ENCODE results near the gene KCNQ1.

KCNQ1 gene

DNA sequence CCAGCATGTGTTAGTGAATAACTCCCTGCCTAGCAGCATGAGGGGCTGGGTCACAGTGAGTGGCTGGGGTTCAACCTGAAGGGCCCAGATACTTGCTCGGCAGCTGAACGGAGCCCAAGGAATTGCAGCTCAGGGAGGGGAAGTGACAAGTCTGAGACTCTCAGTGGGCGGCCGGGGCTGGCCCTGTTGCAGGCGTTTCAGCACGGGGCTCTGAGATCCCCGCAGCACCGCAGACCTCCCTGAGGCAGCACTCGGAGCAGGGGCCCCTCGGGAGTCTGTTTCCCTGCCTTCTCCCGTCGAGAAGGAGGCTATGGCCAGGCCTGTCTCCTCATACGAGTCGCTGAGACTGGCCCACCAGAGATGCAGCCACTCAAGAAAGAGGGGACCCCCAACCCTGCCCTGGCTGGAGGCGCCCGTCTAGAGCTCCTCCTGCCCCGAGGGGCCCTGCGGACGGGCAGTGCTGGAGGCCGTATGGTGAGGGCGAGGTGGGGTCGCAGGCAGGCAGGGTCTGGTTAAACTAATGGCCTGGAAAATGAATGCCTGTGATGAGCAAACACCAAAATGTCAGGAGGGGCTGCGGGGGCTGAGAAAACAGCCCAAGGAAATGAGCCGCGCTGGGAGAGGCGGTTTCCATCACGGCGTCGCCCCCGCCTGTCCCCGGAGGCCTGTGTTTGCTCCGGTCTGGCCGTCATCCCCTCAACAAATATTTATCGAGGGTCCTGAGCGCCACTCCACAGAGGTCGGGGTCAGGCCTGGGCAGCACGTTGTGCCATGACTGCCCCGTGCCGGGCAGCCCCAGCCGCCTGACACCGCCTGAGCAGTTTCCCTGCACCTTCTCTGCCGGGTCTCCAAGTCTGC is 35.0 kb upstream of the KCNQ1 start:
- H3K4me3 ChIP-seq = 0 out of 2 replicates have a peak overlapping the region, but pooled peaks have one; percentile 17
- H3K9me3 ChIP-seq = no peaks in the 10 kb centered on the region
- H3K27ac ChIP-seq = peak overlapping the region; percentile 52
- peaks cover 26% of the 10 kb centered on the region for H3K27me3 ChIP-seq
- no peak for TF ChIP-seq Cebpa-rat (IDR thresholded peaks at IDR 0.05)
- peak overlapping the region; percentile 32; the same call in 1 of the 2 replicates for H3K9ac ChIP-seq
- peak overlapping the region; percentile 91 for H3K4me2 ChIP-seq
- H3K4me1 ChIP-seq = peaks cover 37% of the 10 kb centered on the region
- H4K20me1 ChIP-seq = no peaks in the 10 kb centered on the region
- H3K36me3 ChIP-seq = peaks cover 3% of the 10 kb centered on the region; the same call in 1 of the 2 replicates

- no peak overlapping the region for H3K9ac ChIP-seq
- no peak for TF ChIP-seq Cebpa-rat (IDR thresholded peaks at IDR 0.05)
- no peaks in the 10 kb centered on the region for H3K36me3 ChIP-seq
- H3K4me2 ChIP-seq = peak overlapping the region; percentile 91
- no peak overlapping the region for H3K4me3 ChIP-seq
- H3K27ac ChIP-seq = no peak overlapping the region; the same call in 1 of the 2 replicates
- H3K4me1 ChIP-seq = peaks cover 37% of the 10 kb centered on the region
- no peaks in the 10 kb centered on the region for H3K9me3 ChIP-seq
- H4K20me1 ChIP-seq = no peaks in the 10 kb centered on the region
- peaks cover 26% of the 10 kb centered on the region for H3K27me3 ChIP-seq
Observed at GRCh38 chr11:2410616-2411015, 34.2 kb upstream of the KCNQ1 start.

- Histone ChIP-seq H3K27me3 (peaks cover 26% of the 10 kb centered on the region), H3K9me3 (no peaks in the 10 kb centered on the region), H3K27ac (no peak overlapping the region), H4K20me1 (no peaks in the 10 kb centered on the region), H3K4me2 (no peak overlapping the region), H3K4me3 (no peak overlapping the region), H3K9ac (no peak overlapping the region), H3K36me3 (no peaks in the 10 kb centered on the region), H3K4me1 (peaks cover 46% of the 10 kb centered on the region)
- no peak for TF ChIP-seq Cebpa-rat (IDR thresholded peaks at IDR 0.05)
Observed at GRCh38 chr11:2411446-2412305, 33.1 kb upstream of the KCNQ1 start.

DNA sequence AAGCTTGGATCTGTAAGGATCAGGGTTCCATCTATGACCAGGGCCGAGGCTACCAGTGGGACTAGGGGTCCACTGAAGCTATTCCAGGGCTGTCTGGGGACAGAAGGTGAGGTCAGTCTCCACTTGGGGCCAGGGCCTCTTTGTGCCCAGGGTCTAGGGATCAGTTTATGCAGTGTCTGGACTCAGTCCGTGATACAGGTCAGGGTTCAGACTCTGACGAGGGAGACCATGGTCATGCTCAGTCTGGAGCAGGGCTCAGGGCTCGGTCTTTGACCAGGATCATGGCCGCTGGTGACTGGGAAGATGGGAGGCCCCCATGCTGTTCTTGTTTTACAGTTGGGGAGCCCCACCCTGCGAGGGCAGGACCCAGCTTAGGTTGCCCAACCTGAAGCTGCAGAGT is 32.5 kb upstream of the KCNQ1 start:
- Histone ChIP-seq H3K9me3 (no peaks in the 10 kb centered on the region), H3K4me1 (peaks cover 52% of the 10 kb centered on the region), H3K4me2 (no peak overlapping the region), H4K20me1 (no peaks in the 10 kb centered on the region), H3K9ac (no peak overlapping the region), H3K27ac (no peak overlapping the region), H3K4me3 (no peak overlapping the region), H3K27me3 (peaks cover 26% of the 10 kb centered on the region), H3K36me3 (no peaks in the 10 kb centered on the region)
- TF ChIP-seq Cebpa-rat (IDR thresholded peaks at IDR 0.05) = no peak

DNA sequence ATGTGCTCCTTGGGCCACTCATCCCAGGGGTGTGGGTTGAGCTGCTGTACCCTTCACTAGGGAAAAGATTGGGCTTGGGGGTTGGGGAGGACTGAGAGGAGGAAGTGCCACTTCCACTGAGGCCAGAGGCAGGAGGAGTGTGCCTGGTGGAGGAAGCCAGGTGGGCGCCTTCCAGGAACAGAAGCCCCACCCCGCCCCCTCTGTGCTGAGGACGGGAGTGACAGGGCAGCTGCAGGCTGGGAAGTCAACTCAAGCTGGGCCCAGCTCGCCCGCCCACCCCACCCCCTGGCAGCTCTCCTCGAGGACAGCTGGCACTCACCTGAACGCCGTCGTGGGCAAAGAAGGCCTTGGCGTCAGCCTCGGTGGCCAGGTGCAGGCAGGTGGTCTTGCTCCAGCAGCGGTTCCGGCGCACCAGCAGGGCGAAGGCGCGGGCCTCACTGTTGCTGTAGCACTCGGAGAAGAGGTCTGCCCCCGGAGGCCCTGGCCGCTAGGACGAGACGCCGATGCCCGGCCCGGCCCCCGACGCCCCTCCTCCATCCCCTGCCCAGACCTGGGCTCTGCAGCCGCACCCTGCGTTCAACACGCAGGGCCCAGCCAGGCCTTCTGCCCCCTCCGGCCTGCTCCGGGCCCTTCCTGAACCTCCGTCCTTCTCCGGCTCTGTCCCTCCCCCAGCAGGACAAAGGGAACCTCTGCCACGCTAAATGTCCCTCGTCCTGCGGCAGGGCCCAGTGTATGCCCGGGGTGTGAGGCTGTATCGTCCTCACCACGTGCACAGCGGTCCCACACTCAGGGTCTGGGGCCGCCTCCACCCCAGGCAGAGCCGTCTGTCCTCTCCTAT is 30.8 kb upstream of the KCNQ1 start:
- H3K27ac ChIP-seq = no peak overlapping the region
- H3K4me1 ChIP-seq = peaks cover 64% of the 10 kb centered on the region
- no peaks in the 10 kb centered on the region for H3K36me3 ChIP-seq
- H3K4me3 ChIP-seq = no peak overlapping the region
- H3K27me3 ChIP-seq = peaks cover 20% of the 10 kb centered on the region
- no peak for TF ChIP-seq Cebpa-rat (IDR thresholded peaks at IDR 0.05)
- H3K9ac ChIP-seq = no peak overlapping the region
- H3K9me3 ChIP-seq = no peaks in the 10 kb centered on the region
- no peak overlapping the region; the same call in 1 of the 2 replicates for H3K4me2 ChIP-seq
- H4K20me1 ChIP-seq = no peaks in the 10 kb centered on the region

- Histone ChIP-seq H4K20me1 (no peaks in the 10 kb centered on the region), H3K27ac (no peak overlapping the region), H3K4me2 (no peak overlapping the region), H3K4me1 (peaks cover 58% of the 10 kb centered on the region), H3K36me3 (no peaks in the 10 kb centered on the region), H3K9ac (no peak overlapping the region), H3K4me3 (no peak overlapping the region), H3K9me3 (no peaks in the 10 kb centered on the region), H3K27me3 (peaks cover 13% of the 10 kb centered on the region)
- TF ChIP-seq Cebpa-rat (IDR thresholded peaks at IDR 0.05) = no peak
Observed at GRCh38 chr11:2414616-2415015, 30.2 kb upstream of the KCNQ1 start.

- peaks cover 8% of the 10 kb centered on the region for H3K27me3 ChIP-seq
- H3K4me3 ChIP-seq = no peak overlapping the region
- TF ChIP-seq Cebpa-rat (IDR thresholded peaks at IDR 0.05) = no peak
- H4K20me1 ChIP-seq = no peaks in the 10 kb centered on the region
- H3K27ac ChIP-seq = no peak overlapping the region
- no peak overlapping the region for H3K4me2 ChIP-seq
- H3K4me1 ChIP-seq = peaks cover 57% of the 10 kb centered on the region
- H3K9me3 ChIP-seq = no peaks in the 10 kb centered on the region
- H3K9ac ChIP-seq = no peak overlapping the region
- H3K36me3 ChIP-seq = no peaks in the 10 kb centered on the region
Observed at GRCh38 chr11:2415171-2415570, 29.6 kb upstream of the KCNQ1 start.

DNA sequence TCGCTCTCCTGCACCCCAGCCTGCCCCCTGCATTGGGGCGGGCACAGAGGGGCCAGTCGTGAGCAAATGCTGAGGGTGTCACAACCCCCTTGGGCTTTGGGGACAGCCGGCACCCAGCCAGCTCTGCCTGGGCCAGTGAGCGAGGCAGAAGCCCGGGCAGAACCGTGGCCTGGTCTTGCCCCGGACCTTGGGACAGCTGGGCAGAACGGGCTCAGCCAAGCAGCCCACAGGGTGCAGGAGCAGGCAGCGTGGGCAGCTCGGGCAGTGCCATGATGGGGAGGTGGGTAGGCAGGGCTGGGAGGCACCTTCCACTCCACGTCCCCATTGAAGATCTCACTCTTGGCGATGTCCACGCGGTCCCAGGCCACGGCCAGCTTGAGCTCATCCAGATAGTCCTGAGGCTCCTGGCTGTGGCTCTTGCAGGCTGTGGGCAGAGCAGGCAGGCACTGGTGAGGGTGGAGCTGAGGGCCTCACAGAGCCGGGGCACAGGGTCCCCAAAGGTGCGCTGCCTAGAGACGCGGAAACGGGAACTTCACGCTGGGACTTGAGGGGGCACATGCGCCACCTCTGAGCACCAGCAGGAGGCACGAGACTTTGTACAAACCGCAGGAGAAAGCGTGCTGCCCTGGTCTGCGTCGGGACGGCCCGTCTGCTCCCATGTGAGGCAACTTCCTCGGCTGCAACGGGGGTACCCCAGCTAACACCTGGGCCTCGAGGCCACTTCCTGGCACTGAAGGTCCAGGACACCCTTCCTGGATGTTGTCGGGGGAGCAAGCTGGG is 29.0 kb upstream of the KCNQ1 start:
- H3K27me3 ChIP-seq = peaks cover 1% of the 10 kb centered on the region

More for the DNA sequence above, 29.0 kb upstream of the KCNQ1 start:
- Histone ChIP-seq H3K36me3 (no peaks in the 10 kb centered on the region), H4K20me1 (no peaks in the 10 kb centered on the region), H3K4me1 (peaks cover 56% of the 10 kb centered on the region), H3K4me2 (peak overlapping the region; percentile 19; the same call in 1 of the 2 replicates), H3K27ac (no peak overlapping the region), H3K4me3 (no peak overlapping the region), H3K9me3 (no peaks in the 10 kb centered on the region), H3K9ac (no peak overlapping the region)
- TF ChIP-seq Cebpa-rat (IDR thresholded peaks at IDR 0.05) = no peak

All from BLaER1 (cell line).